ENCODE data around the gene PTEN. TPM values are rescaled to one million over a fixed set of nuclear protein-coding genes. Genes with fewer than 3 reads are reported as not detected.
A peak's percentile ranks its signal among the peaks of the same experiment; 100 is the strongest.

Gene PTEN
- total RNA-seq, 1 donor = 132 TPM

- no peak for TF ChIP-seq CTCF (IDR thresholded peaks at IDR 0.05; ENCODE audit: insufficient read depth, low read length)
- H3K4me3 ChIP-seq (ENCODE audit: low read depth, low read length) = no peak overlapping the region
Observed at GRCh38 chr10:87930934-87931835, 67.8 kb downstream of the PTEN start.

GRCh38 chr10:87931836-87932230 lies 68.4 kb downstream of the PTEN start:
- no peak for DNase-seq (ENCODE audit: low read depth)
- no peak overlapping the region for H3K4me3 ChIP-seq (ENCODE audit: low read depth, low read length)
- TF ChIP-seq CTCF (IDR thresholded peaks at IDR 0.05; ENCODE audit: insufficient read depth, low read length) = no peak

More at GRCh38 chr10:87930934-87931835, 67.8 kb downstream of the PTEN start:
- DNase-seq (ENCODE audit: low read depth) = no peak

- DNase-seq (ENCODE audit: low read depth) = peak; percentile 85
- no peak for TF ChIP-seq CTCF (IDR thresholded peaks at IDR 0.05; ENCODE audit: insufficient read depth, low read length)
- no peak overlapping the region for H3K4me3 ChIP-seq (ENCODE audit: low read depth, low read length)
Observed at GRCh38 chr10:87935290-87936141, 72.1 kb downstream of the PTEN start.

- TF ChIP-seq CTCF (IDR thresholded peaks at IDR 0.05; ENCODE audit: insufficient read depth, low read length) = no peak
Observed at GRCh38 chr10:87940210-87940609, 76.8 kb downstream of the PTEN start.

GRCh38 chr10:87942884-87943527 lies 79.6 kb downstream of the PTEN start:
- no peak overlapping the region for H3K4me3 ChIP-seq (ENCODE audit: low read depth, low read length)
- TF ChIP-seq CTCF (IDR thresholded peaks at IDR 0.05; ENCODE audit: insufficient read depth, low read length) = no peak
- no peak for DNase-seq (ENCODE audit: low read depth)

More at GRCh38 chr10:87940210-87940609, 76.8 kb downstream of the PTEN start:
- DNase-seq (ENCODE audit: low read depth) = no peak
- H3K4me3 ChIP-seq (ENCODE audit: low read depth, low read length) = no peak overlapping the region

- no peak for TF ChIP-seq CTCF (IDR thresholded peaks at IDR 0.05; ENCODE audit: insufficient read depth, low read length)
- no peak for DNase-seq (ENCODE audit: low read depth)
- H3K4me3 ChIP-seq (ENCODE audit: low read depth, low read length) = no peak overlapping the region
Observed at GRCh38 chr10:87945984-87946383, 82.6 kb downstream of the PTEN start.
